HG03378 (cell line): ENCODE measurements around the gene LAMA2.

Source experiments
- ATAC-seq: cut with Tn5 transposase; IDR thresholded peaks from one replicate; pipeline ENCODE4 v1.9.1; 2021; ENCODE audit warnings: mild to moderate bottlenecking, moderate library complexity; ENCODE audit not compliant: unreplicated experiment

LAMA2 gene

GRCh38 chr6:129206821-129207220 lies 323.9 kb downstream of the LAMA2 start:
- ATAC-seq, result no peak

- no peak for ATAC-seq
Observed at GRCh38 chr6:129207832-129208231, 324.9 kb downstream of the LAMA2 start.

GRCh38 chr6:129208415-129209034 lies 325.6 kb downstream of the LAMA2 start:
- ATAC-seq, result no peak

GRCh38 chr6:129209355-129209754 lies 326.4 kb downstream of the LAMA2 start:
- no peak for ATAC-seq

GRCh38 chr6:129210684-129211083 lies 327.7 kb downstream of the LAMA2 start:
- ATAC-seq, result no peak

- no peak for ATAC-seq
Observed at GRCh38 chr6:129211626-129212025, 328.7 kb downstream of the LAMA2 start.

GRCh38 chr6:129212081-129212480 lies 329.1 kb downstream of the LAMA2 start:
- ATAC-seq, result no peak

- no peak for ATAC-seq
Observed at GRCh38 chr6:129215246-129215645, 332.3 kb downstream of the LAMA2 start.

GRCh38 chr6:129215916-129216520 lies 333.1 kb downstream of the LAMA2 start:
- ATAC-seq, result no peak

- ATAC-seq, result no peak
Observed at GRCh38 chr6:129217701-129218100, 334.8 kb downstream of the LAMA2 start.

GRCh38 chr6:129233458-129234134 lies 350.7 kb downstream of the LAMA2 start:
- peak; percentile 49 for ATAC-seq

- no peak for ATAC-seq
Observed at GRCh38 chr6:129235167-129236000, 352.4 kb downstream of the LAMA2 start.

- peak; percentile 69 for ATAC-seq
Observed at GRCh38 chr6:129236001-129236517, 353.1 kb downstream of the LAMA2 start.

GRCh38 chr6:129238991-129239390 lies 356.1 kb downstream of the LAMA2 start:
- no peak for ATAC-seq

- no peak for ATAC-seq
Observed at GRCh38 chr6:129239825-129240491, 357.0 kb downstream of the LAMA2 start.

- no peak for ATAC-seq
Observed at GRCh38 chr6:129240492-129240853, 357.5 kb downstream of the LAMA2 start.

- ATAC-seq, result no peak
Observed at GRCh38 chr6:129242546-129242945, 359.6 kb downstream of the LAMA2 start.

- ATAC-seq, result no peak
Observed at GRCh38 chr6:129243377-129243776, 360.4 kb downstream of the LAMA2 start.

GRCh38 chr6:129248946-129249345 lies 366.0 kb downstream of the LAMA2 start:
- no peak for ATAC-seq

- peak; percentile 85 for ATAC-seq
Observed at GRCh38 chr6:129251669-129252376, 368.9 kb downstream of the LAMA2 start.
